ENCODE results near the gene LTBP4. TPM values are rescaled to one million over a fixed set of nuclear protein-coding genes. Genes with fewer than 3 reads are reported as not detected.

LTBP4 gene
- polyA plus RNA-seq, 1 of the 3 experiments (the other 2 are of a cell fraction), result 24.8 TPM

DNA sequence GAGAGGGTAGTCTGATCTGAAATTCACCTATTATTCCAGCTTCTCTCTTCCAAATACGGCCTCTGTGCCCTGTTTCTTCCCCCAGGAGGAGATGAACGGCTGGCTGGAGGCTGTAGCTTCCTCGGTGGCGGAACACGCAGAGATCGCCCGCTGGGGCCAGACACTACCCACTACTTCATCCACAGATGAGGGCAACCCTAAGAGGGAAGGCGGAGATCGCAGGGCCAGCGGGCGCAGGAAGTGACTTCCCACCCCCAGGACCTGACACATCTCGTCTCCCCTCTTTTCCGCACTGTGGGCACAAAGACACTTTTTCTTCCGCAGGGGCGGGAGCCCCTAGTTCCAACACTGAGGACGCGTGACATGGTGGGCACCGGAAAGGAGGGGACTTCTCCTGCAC is 25.8 kb upstream of the LTBP4 start:
- Histone ChIP-seq H3K4me2 (no peak overlapping the region), H3K27me3 (ENCODE audit: insufficient read depth) (no peaks in the 10 kb centered on the region), H4K20me1 (ENCODE audit: insufficient read depth) (no peaks in the 10 kb centered on the region), H3K4me3 (ENCODE audit: low read depth in 2 of 2, low read length in 1 of 2) (no peak overlapping the region), H3K9me3 (no peaks in the 10 kb centered on the region), H3K4me1 (ENCODE audit: control insufficient read depth in 1 of 2, insufficient read depth in 2 of 2, low read depth in 1 of 2, low read length in 1 of 2) (peaks cover 4 to 14% of the 10 kb centered on the region in 2 experiments; a peak in 2 of 4 replicates), H3K27ac (ENCODE audit: low read depth in 2 of 2, low read length in 1 of 2) (no peak overlapping the region), H3K9ac (no peak overlapping the region), H3K9me2 (no peaks in the 10 kb centered on the region), H3K79me2 (ENCODE audit: insufficient read depth) (no peaks in the 10 kb centered on the region), H3K36me3 (replicated peaks in 1 of 2; ENCODE audit: control insufficient read depth in 1 of 2, insufficient read depth in 2 of 2, low read length in 1 of 2) (peaks cover 5 to 17% of the 10 kb centered on the region in 2 experiments), H2AFZ (ENCODE audit: low read depth) (no peak overlapping the region), H3F3A (replicated peaks; ENCODE audit: insufficient read depth) (peaks cover 3% of the 10 kb centered on the region)
- no peak for DNase-seq
- WGBS (ENCODE audit: low lambda C conversion rate), result 95% methylated on average over 18 of the region's 18 CpGs
- POLR2A ChIA-PET, result no interaction called here
- TF ChIP-seq TEAD4 (IDR thresholded peaks at IDR 0.05; ENCODE audit: borderline replicate concordance, insufficient read depth), result no peak
- TF ChIP-seq FOXM1 (IDR thresholded peaks at IDR 0.05; ENCODE audit: low read depth), result no peak
- TF ChIP-seq NRF1 (IDR thresholded peaks at IDR 0.05; ENCODE audit: low read depth, low read length), result no peak
- TF ChIP-seq, protein P1, sequence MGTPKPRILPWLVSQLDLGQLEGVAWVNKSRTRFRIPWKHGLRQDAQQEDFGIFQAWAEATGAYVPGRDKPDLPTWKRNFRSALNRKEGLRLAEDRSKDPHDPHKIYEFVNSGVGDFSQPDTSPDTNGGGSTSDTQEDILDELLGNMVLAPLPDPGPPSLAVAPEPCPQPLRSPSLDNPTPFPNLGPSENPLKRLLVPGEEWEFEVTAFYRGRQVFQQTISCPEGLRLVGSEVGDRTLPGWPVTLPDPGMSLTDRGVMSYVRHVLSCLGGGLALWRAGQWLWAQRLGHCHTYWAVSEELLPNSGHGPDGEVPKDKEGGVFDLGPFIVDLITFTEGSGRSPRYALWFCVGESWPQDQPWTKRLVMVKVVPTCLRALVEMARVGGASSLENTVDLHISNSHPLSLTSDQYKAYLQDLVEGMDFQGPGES (IDR thresholded peaks at IDR 0.05; ENCODE audit: low read depth, low read length), result no peak
- TF ChIP-seq EP300 (IDR thresholded peaks at IDR 0.05; ENCODE audit: borderline replicate concordance in 1 of 2, low read depth in 1 of 2, low read length in 1 of 2), result no peak
- CTCF ChIA-PET, result no interaction called here

DNA sequence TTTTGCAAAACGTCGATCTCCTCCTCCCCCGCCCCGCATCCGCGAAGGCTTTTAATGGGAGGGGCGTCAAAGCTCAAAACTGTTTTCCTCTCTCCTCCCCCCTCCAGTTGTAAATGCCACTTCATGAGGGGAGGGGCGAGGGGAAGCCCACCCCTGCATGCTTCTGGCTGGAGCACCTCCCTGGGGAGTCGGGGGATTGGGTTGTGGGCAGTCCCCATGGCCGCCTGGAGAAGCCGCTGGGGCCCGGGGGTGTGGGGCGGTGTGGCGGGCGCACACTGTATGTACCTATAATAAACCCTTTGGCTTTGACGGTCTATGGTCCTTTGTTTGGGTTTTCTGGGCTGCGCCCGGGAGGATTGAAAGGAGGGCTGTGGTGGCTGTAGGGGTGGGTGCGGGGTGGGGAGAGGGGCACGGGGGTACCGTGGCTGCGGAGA is 25.0 kb upstream of the LTBP4 start:
- DNase-seq, result no peak
- Histone ChIP-seq H3F3A (replicated peaks; ENCODE audit: insufficient read depth) (peaks cover 3% of the 10 kb centered on the region), H3K9ac (no peak overlapping the region), H3K27ac (ENCODE audit: low read depth in 2 of 2, low read length in 1 of 2) (no peak overlapping the region), H2AFZ (ENCODE audit: low read depth) (peak overlapping the region; percentile 90), H3K36me3 (replicated peaks in 1 of 2; ENCODE audit: control insufficient read depth in 1 of 2, insufficient read depth in 2 of 2, low read length in 1 of 2) (peaks cover 5 to 17% of the 10 kb centered on the region in 2 experiments), H3K4me1 (ENCODE audit: control insufficient read depth in 1 of 2, insufficient read depth in 2 of 2, low read depth in 1 of 2, low read length in 1 of 2) (peaks cover 4 to 11% of the 10 kb centered on the region in 2 experiments; a peak in 2 of 4 replicates), H4K20me1 (ENCODE audit: insufficient read depth) (no peaks in the 10 kb centered on the region), H3K27me3 (ENCODE audit: insufficient read depth) (no peaks in the 10 kb centered on the region), H3K9me3 (no peaks in the 10 kb centered on the region), H3K9me2 (no peaks in the 10 kb centered on the region), H3K79me2 (ENCODE audit: insufficient read depth) (no peaks in the 10 kb centered on the region), H3K4me2 (0 out of 2 replicates have a peak overlapping the region, but pooled peaks have one; percentile 92), H3K4me3 (ENCODE audit: low read depth in 2 of 2, low read length in 1 of 2) (peak overlapping the region; percentile 70 to 77; a peak in 3 of 4 replicates)
- 25% methylated on average over 22 of the region's 22 CpGs for WGBS (ENCODE audit: low lambda C conversion rate)
- CTCF ChIA-PET, result no interaction called here
- POLR2A ChIA-PET, result no interaction called here
- TF ChIP-seq ELF1 (IDR thresholded peaks at IDR 0.05) (no peak), RFX5 (IDR thresholded peaks at IDR 0.05; ENCODE audit: low read length) (no peak), RCOR1 (IDR thresholded peaks at IDR 0.05; ENCODE audit: low read length) (no peak), YY1 (IDR thresholded peaks at IDR 0.05; ENCODE audit: low read depth) (no peak), GATA2 (CRISPR knock-in tag; IDR thresholded peaks at IDR 0.05) (no peak), TCF12 (IDR thresholded peaks at IDR 0.05) (no peak), RAD21 (IDR thresholded peaks at IDR 0.05; ENCODE audit: low read length) (no peak), RXRA (IDR thresholded peaks at IDR 0.05; ENCODE audit: borderline replicate concordance, low read depth) (no peak)
- TF ChIP-seq, protein P2, sequence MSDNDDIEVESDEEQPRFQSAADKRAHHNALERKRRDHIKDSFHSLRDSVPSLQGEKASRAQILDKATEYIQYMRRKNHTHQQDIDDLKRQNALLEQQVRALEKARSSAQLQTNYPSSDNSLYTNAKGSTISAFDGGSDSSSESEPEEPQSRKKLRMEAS (IDR thresholded peaks at IDR 0.05; ENCODE audit: low read depth), result no peak
- TF ChIP-seq, protein P3, sequence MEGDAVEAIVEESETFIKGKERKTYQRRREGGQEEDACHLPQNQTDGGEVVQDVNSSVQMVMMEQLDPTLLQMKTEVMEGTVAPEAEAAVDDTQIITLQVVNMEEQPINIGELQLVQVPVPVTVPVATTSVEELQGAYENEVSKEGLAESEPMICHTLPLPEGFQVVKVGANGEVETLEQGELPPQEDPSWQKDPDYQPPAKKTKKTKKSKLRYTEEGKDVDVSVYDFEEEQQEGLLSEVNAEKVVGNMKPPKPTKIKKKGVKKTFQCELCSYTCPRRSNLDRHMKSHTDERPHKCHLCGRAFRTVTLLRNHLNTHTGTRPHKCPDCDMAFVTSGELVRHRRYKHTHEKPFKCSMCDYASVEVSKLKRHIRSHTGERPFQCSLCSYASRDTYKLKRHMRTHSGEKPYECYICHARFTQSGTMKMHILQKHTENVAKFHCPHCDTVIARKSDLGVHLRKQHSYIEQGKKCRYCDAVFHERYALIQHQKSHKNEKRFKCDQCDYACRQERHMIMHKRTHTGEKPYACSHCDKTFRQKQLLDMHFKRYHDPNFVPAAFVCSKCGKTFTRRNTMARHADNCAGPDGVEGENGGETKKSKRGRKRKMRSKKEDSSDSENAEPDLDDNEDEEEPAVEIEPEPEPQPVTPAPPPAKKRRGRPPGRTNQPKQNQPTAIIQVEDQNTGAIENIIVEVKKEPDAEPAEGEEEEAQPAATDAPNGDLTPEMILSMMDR (IDR thresholded peaks at IDR 0.05), result no peak
